ENCODE data around the gene ARHGAP42. TPM values are rescaled to one million over a fixed set of nuclear protein-coding genes. Genes with fewer than 3 reads are reported as not detected.
A peak's percentile ranks its signal among the peaks of the same experiment; 100 is the strongest.

ARHGAP42 gene
- total RNA-seq, 1 experiment from 2014 or later, result 11.5 TPM

- in situ Hi-C loops (cut with HindIII; ENCODE audit: low pct_unique_long_range_greater_than_20kb, low sequenced_read_pairs), result no loop called here
- no peak for DNase-seq (ENCODE audit: low read depth)
Observed at GRCh38 chr11:100709233-100709957, 22.3 kb downstream of the ARHGAP42 start.

DNA sequence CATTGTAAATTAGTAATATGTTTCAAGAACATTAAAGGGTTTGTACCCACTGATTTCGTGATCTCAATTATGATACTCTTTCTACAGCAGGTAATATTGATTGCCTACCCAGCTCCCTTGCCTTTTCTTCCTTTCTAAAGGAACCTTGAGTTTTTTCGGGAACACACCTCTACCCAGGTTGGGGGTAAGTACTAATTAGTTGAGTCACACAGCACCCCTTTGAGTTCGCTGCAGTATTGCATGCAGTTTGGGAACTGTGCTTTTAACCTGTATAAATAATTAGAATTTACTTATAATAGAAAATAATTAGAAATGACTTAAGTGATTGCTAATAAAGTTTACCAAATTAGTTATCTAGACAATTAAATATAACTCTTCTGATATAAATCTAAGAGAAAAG, 24.9 kb downstream of the ARHGAP42 start:
- no peak for DNase-seq (ENCODE audit: low read depth)

GRCh38 chr11:100712583-100712982, 25.5 kb downstream of the ARHGAP42 start:
- DNase-seq (ENCODE audit: low read depth), result no peak
- in situ Hi-C loops (cut with HindIII; ENCODE audit: low pct_unique_long_range_greater_than_20kb, low sequenced_read_pairs), result no loop called here

More for the DNA sequence above, 24.9 kb downstream of the ARHGAP42 start:
- in situ Hi-C loops (cut with HindIII; ENCODE audit: low pct_unique_long_range_greater_than_20kb, low sequenced_read_pairs), result no loop called here

GRCh38 chr11:100715165-100715761, 28.2 kb downstream of the ARHGAP42 start:
- in situ Hi-C loops (cut with HindIII; ENCODE audit: low pct_unique_long_range_greater_than_20kb, low sequenced_read_pairs), result no loop called here
- no peak for DNase-seq (ENCODE audit: low read depth)

- DNase-seq (ENCODE audit: low read depth), result no peak
- in situ Hi-C loops (cut with HindIII; ENCODE audit: low pct_unique_long_range_greater_than_20kb, low sequenced_read_pairs), result no loop called here
Observed at GRCh38 chr11:100716838-100717237, 29.8 kb downstream of the ARHGAP42 start.

- DNase-seq (ENCODE audit: low read depth), result no peak
- in situ Hi-C loops (cut with HindIII; ENCODE audit: low pct_unique_long_range_greater_than_20kb, low sequenced_read_pairs), result no loop called here
Observed at GRCh38 chr11:100719362-100719761, 32.3 kb downstream of the ARHGAP42 start.

GRCh38 chr11:100719809-100720221, 32.7 kb downstream of the ARHGAP42 start:
- DNase-seq (ENCODE audit: low read depth), result peak; percentile 81
- in situ Hi-C loops (cut with HindIII; ENCODE audit: low pct_unique_long_range_greater_than_20kb, low sequenced_read_pairs), result no loop called here

- in situ Hi-C loops (cut with HindIII; ENCODE audit: low pct_unique_long_range_greater_than_20kb, low sequenced_read_pairs), result no loop called here
- DNase-seq (ENCODE audit: low read depth), result no peak
Observed at GRCh38 chr11:100726680-100727079, 39.6 kb downstream of the ARHGAP42 start.

DNA sequence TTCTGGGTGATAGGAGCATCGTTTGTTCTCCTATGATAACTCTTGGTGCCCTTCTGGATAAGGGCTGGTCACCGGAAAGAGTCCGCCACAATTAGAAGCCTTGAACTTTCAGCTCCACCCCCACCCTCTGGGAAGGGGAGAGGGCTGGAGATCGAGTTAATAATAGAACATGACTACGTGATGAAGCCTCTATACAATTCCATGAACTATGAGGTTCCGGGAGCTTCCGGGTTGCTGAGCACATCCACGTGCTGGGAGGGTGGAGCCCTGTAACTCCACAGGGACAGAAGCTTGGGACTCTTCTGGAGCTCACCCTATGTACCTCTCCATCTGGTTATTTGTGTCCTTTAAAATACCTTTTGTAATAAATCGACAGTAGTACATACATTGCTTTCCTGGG, 40.3 kb downstream of the ARHGAP42 start:
- DNase-seq (ENCODE audit: low read depth), result no peak
- in situ Hi-C loops (cut with HindIII; ENCODE audit: low pct_unique_long_range_greater_than_20kb, low sequenced_read_pairs), result no loop called here

DNA sequence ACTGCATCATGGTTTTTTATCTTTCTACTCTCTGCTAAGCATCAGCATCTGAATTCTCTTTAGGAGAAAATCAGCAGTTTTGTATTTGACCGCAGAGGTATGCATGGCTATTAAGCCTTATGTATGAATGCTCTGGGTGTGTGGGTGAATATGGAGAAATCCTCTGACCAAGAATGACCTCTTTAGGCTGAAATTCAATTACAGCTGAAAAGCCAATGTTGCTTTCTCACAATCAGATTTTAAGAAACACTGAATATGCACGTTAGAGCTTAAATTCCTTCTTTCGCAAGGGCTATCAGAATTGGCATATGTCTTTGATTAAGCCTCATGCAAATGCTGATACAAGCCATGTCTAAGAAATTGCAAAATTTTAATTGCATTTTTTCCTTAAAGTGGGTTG, 43.2 kb downstream of the ARHGAP42 start:
- no peak for DNase-seq (ENCODE audit: low read depth)
- in situ Hi-C loops (cut with HindIII; ENCODE audit: low pct_unique_long_range_greater_than_20kb, low sequenced_read_pairs), result no loop called here

GRCh38 chr11:100731471-100731870, 44.4 kb downstream of the ARHGAP42 start:
- no peak for DNase-seq (ENCODE audit: low read depth)
- in situ Hi-C loops (cut with HindIII; ENCODE audit: low pct_unique_long_range_greater_than_20kb, low sequenced_read_pairs), result no loop called here

DNA sequence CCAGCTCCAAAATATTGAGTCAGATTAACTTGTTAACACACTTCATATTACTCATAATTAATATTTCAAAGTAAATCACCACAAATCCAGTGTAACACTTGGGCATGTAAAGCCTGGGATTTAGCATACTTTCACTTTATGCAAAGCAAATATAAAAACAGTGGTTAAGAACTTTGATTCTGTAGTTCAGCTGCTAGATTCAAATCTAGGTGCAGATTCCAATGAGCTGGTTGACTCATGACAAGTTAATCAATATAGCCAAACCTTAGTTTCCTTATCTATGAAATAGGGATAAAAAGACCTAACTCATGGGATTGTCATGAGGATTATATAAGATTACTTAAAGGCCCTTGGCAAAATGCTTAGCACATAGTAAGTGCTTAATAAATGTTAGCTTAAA, 45.9 kb downstream of the ARHGAP42 start:
- in situ Hi-C loops (cut with HindIII; ENCODE audit: low pct_unique_long_range_greater_than_20kb, low sequenced_read_pairs), result no loop called here
- DNase-seq (ENCODE audit: low read depth), result no peak

GRCh38 chr11:100734743-100735527, 47.8 kb downstream of the ARHGAP42 start:
- in situ Hi-C loops (cut with HindIII; ENCODE audit: low pct_unique_long_range_greater_than_20kb, low sequenced_read_pairs), result no loop called here
- no peak for DNase-seq (ENCODE audit: low read depth)

DNA sequence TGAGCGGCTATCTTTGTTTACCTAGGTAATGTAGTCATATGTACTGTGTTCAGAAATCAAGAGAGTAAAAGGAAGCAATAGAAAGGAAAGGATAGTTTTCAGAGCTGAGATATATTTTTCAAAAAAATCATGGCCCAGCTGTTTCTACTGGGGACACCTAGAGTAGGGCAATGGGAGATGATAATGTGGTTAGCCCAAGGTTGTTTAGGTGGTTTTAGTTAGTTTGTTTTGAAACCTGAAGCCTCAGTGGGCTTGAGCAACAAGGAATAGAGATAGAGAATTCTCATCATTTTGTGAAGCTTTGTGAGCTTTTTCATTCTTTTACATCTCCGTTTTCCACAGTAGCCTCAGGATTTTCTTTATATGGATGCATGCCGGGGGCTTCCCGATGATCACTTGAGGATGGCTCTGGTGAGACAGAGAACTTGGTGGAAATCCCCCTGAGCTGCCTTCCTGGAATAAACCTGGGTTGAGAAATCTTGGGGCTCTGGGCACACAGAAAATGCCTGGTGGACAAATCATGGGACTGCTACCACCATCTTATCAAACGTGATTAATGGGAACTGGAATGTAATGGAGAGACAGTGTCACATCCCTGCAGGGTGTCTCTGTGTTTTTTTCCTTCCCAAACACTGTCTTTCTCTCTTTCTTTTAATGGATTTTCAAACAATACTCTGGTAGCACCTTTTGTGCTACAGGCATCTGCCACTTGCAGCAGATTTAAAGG, 49.0 kb downstream of the ARHGAP42 start:
- no peak for DNase-seq (ENCODE audit: low read depth)
- in situ Hi-C loops (cut with HindIII; ENCODE audit: low pct_unique_long_range_greater_than_20kb, low sequenced_read_pairs), result no loop called here

DNA sequence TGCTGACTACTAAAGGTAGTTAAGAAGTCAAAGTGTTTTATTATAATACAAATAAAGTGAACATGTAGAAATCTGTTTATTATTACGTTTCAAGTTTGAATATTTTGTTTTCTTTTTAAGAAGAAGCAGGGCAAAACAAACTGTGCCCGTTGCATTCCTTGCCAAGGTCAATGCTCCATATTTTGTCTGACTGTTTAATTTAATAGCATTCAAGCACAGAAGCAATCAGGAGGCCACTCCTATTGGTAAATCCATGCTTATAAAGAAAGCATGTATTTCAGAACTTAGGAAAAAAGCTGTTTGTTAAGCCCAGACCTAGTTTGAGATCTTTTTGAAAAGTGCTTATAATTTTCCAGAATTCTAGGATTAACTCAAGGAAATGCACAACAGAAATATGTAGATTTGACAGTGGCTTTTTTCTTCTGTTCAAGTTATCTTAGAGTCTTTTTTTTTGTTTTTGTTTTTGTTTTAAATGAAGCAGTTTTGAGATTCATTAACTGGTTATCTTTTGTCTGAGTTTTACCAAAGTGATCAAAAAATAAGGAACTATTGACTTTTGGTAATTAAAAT, 51.7 kb downstream of the ARHGAP42 start:
- no peak for DNase-seq (ENCODE audit: low read depth)
- in situ Hi-C loops (cut with HindIII; ENCODE audit: low pct_unique_long_range_greater_than_20kb, low sequenced_read_pairs), result no loop called here

- in situ Hi-C loops (cut with HindIII; ENCODE audit: low pct_unique_long_range_greater_than_20kb, low sequenced_read_pairs), result no loop called here
- peak; percentile 56 for DNase-seq (ENCODE audit: low read depth)
Observed at GRCh38 chr11:100739666-100740065, 52.6 kb downstream of the ARHGAP42 start.

DNA sequence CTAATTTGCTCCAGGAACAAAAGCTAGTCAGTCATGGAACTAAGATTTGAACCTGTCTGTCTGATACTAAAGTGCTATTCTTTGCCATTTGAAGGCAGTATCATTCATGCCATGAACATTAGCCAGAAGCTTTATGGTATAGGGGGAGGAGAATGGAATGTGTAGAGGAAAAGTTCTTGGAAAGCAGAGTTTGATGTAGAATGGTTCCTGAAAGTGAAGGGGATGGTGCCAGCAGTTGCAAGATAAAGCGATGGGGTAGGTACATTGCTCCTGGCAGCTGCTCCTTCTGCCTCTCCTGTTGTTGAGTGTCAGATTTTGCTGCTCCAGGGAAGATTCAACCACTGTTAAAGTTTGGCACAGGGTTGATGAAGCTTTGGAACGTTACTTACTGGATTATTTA, 53.4 kb downstream of the ARHGAP42 start:
- DNase-seq (ENCODE audit: low read depth), result no peak
- in situ Hi-C loops (cut with HindIII; ENCODE audit: low pct_unique_long_range_greater_than_20kb, low sequenced_read_pairs), result no loop called here

DNA sequence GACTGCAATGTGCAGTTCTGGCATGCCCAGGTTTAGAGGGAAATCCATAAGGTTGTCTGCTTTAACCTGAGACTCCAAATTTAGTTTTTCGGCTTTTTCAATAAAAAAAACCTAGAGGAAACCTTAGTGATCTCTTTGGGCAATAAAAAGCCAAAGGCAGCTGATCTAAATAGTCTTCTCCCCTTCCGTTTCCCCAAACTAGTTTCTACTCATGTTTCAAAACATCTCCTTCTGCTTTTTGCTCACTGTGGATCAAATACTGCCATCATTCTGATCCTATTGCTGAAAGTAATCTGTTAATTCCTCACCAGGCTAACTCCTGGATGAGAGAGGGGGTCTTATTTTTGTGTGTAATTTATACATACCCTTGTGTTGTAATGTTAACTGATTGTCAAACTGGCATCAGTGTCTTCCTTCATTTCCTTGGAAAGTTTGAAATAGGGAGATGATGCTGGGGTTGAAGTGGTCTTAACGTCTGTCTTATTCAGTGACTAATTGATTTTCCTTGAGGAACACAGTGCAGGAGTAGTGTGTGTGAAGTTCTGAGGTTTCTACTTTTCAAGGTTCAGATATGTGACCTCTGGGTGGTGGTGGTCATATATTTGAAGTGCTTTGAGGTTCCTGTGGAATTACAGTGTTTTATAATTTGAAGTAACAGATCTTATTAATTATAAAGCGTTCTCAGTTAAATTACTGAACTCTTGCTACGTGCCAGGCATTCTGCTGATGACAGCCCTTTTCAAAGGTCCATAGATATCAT, 55.0 kb downstream of the ARHGAP42 start:
- in situ Hi-C loops (cut with HindIII; ENCODE audit: low pct_unique_long_range_greater_than_20kb, low sequenced_read_pairs), result no loop called here
- DNase-seq (ENCODE audit: low read depth), result no peak
